Neural progenitor cell (in vitro differentiated cells): ENCODE measurements around the gene PTPRN2.

Experiments
- EZH2phosphoT487 ChIP-seq: fragments of 200-600 bp; sonication (generic); IDR thresholded peaks from 2 replicates; pipeline ENCODE4 v1.6.1; 2017; ENCODE audit warnings: antibody characterized with exemption
- TF ChIP-seq, protein P1 (sequence below): fragments of 200-600 bp; sonication (generic); IDR thresholded peaks from 2 replicates; pipeline ENCODE4 v1.5.1; 2017; ENCODE audit warnings: antibody characterized with exemption, mild to moderate bottlenecking

DNA sequence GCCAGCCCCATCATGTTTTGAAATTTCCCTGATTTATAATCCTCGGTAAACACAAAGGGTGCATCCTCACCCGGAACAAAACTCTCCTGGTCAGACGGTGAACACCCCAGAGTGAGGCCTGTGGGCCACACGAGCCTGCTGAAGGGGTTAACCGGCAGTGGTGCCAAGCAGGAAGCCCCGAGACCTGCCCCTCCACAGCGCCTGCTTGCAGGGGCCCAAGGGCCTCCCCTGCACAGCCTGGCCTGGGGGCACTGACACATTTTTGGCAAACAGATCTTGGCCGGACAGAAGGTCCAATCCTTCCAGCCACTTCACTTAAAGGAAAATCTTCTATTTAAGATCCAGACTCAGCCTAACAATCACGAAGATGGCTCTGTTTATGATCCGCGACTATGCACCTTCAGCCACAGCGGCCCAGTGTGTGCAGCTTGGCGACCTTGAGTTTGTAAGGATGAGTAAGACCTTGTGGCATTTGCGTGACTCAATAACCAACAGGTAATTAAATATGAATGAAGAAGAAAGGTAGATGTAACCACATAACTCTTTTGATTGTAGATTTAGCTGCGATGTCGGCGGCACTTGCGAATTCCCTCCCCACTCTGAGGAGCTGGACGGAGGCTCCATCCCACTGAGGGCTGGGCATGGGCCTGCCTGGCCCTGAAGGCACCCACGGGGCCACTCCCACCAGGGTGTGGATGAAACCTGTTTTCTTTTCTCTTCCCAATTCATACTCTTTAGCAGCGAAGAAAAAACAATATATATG, 922.6 kb downstream of the PTPRN2 start:
- TF ChIP-seq EZH2phosphoT487 = no peak
- TF ChIP-seq, protein P1, sequence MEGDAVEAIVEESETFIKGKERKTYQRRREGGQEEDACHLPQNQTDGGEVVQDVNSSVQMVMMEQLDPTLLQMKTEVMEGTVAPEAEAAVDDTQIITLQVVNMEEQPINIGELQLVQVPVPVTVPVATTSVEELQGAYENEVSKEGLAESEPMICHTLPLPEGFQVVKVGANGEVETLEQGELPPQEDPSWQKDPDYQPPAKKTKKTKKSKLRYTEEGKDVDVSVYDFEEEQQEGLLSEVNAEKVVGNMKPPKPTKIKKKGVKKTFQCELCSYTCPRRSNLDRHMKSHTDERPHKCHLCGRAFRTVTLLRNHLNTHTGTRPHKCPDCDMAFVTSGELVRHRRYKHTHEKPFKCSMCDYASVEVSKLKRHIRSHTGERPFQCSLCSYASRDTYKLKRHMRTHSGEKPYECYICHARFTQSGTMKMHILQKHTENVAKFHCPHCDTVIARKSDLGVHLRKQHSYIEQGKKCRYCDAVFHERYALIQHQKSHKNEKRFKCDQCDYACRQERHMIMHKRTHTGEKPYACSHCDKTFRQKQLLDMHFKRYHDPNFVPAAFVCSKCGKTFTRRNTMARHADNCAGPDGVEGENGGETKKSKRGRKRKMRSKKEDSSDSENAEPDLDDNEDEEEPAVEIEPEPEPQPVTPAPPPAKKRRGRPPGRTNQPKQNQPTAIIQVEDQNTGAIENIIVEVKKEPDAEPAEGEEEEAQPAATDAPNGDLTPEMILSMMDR = no peak
